Left kidney (tissue), 8 donors: ENCODE measurements around the gene SERP1. TPM values are rescaled to one million over a fixed set of nuclear protein-coding genes. Genes with fewer than 3 reads are reported as not detected.
A peak's percentile ranks its signal among the peaks of the same experiment; 100 is the strongest.

Experiments
- DNase-seq: peaks from one replicate; pipeline ENCODE4 v3.0.0-alpha.2; 2013
- long read RNA-seq, 8 donors: transcript quantifications; one replicate each; lab custom pipeline, GENCODE V29; 2026
- polyA plus RNA-seq: library from polyadenylated mRNA; unstranded; fragments of 120-200 nt; gene quantifications from one replicate; pipeline ENCODE4 v1.2.1, GENCODE V29; 2013; ENCODE audit not compliant: insufficient read length

The SERP1 gene
- 120 TPM for polyA plus RNA-seq
- long read RNA-seq, donor 1, transcript SERP1-201 (3 exons, 3,171 nt), result major isoform, 82 of 92 reads
- long read RNA-seq, donor 1, partial matches to known transcripts, result 7 of 92 reads
- long read RNA-seq, donor 1, other reads (novel, unspliced or antisense), result 0 of 92 reads
- long read RNA-seq, donor 2, transcript SERP1-208 (2 exons, 830 nt), result minor isoform, 5 of 117 reads
- long read RNA-seq, donor 2, transcript SERP1-201 (3 exons, 3,171 nt), result major isoform, 88 of 117 reads
- long read RNA-seq, donor 2, transcript SERP1-206 (2 exons, 1,596 nt), result minor isoform, 5 of 117 reads
- long read RNA-seq, donor 2, partial matches to known transcripts, result 19 of 117 reads
- long read RNA-seq, donor 2, other reads (novel, unspliced or antisense), result 0 of 117 reads
- long read RNA-seq, donor 3, transcript SERP1-206 (2 exons, 1,596 nt), result minor isoform, 6 of 49 reads
- long read RNA-seq, donor 3, transcript SERP1-201 (3 exons, 3,171 nt), result major isoform, 39 of 49 reads
- long read RNA-seq, donor 3, partial matches to known transcripts, result 0 of 49 reads
- long read RNA-seq, donor 3, other reads (novel, unspliced or antisense), result 0 of 49 reads
- long read RNA-seq, donor 4, transcript SERP1-201 (3 exons, 3,171 nt), result major isoform, 8 of 8 reads
- long read RNA-seq, donor 4, partial matches to known transcripts, result 0 of 8 reads
- long read RNA-seq, donor 4, other reads (novel, unspliced or antisense), result 0 of 8 reads
- long read RNA-seq, donor 5, transcript SERP1-201 (3 exons, 3,171 nt), result major isoform, 94 of 445 reads
- long read RNA-seq, donor 5, partial matches to known transcripts, result 348 of 445 reads
- long read RNA-seq, donor 5, other reads (novel, unspliced or antisense), result 0 of 445 reads
- long read RNA-seq, donor 6, transcript SERP1-201 (3 exons, 3,171 nt), result major isoform, 94 of 400 reads
- long read RNA-seq, donor 6, partial matches to known transcripts, result 302 of 400 reads
- long read RNA-seq, donor 6, other reads (novel, unspliced or antisense), result 0 of 400 reads
- long read RNA-seq, donor 7, transcript SERP1-201 (3 exons, 3,171 nt), result major isoform, 80 of 89 reads
- long read RNA-seq, donor 7, transcript SERP1-206 (2 exons, 1,596 nt), result minor isoform, 6 of 89 reads
- long read RNA-seq, donor 7, partial matches to known transcripts, result 0 of 89 reads
- long read RNA-seq, donor 7, other reads (novel, unspliced or antisense), result 0 of 89 reads
- long read RNA-seq, donor 8, transcript SERP1-201 (3 exons, 3,171 nt), result major isoform, 33 of 36 reads
- long read RNA-seq, donor 8, partial matches to known transcripts, result 0 of 36 reads
- long read RNA-seq, donor 8, other reads (novel, unspliced or antisense), result 0 of 36 reads

- DNase-seq, result peak; percentile 99
These were observed at the start of gene SERP1, which contains the start of gene EIF2A for GRCh38 chr3:150546226-150547044. Gene SERP1, minus strand, starts transcription at chr3:150546496. Its CDS starts 361 bp downstream, at chr3:150546135. Gene EIF2A, plus strand, starts transcription at chr3:150546787. Its CDS starts 16 bp downstream, at chr3:150546803.

GRCh38 chr3:150594150-150594549 lies 47.9 kb upstream of the SERP1 start:
- no peak for DNase-seq

GRCh38 chr3:150589759-150590158 lies 43.5 kb upstream of the SERP1 start:
- no peak for DNase-seq

GRCh38 chr3:150588027-150588830 lies 41.9 kb upstream of the SERP1 start:
- DNase-seq, result no peak

GRCh38 chr3:150583028-150583427 lies 36.7 kb upstream of the SERP1 start:
- no peak for DNase-seq

GRCh38 chr3:150582620-150583019 lies 36.3 kb upstream of the SERP1 start:
- DNase-seq, result no peak

- no peak for DNase-seq
These were observed 34.9 kb upstream of the SERP1 start for GRCh38 chr3:150581174-150581573.

- DNase-seq, result no peak
These were observed 31.6 kb upstream of the SERP1 start for GRCh38 chr3:150577855-150578254.

- no peak for DNase-seq
These were observed 21.0 kb upstream of the SERP1 start for GRCh38 chr3:150567328-150567727.

- DNase-seq, result no peak
These were observed 17.9 kb upstream of the SERP1 start for GRCh38 chr3:150564243-150564642.

- DNase-seq, result no peak
These were observed 11.4 kb upstream of the SERP1 start for GRCh38 chr3:150557725-150558124.

GRCh38 chr3:150556792-150557191 lies 10.5 kb upstream of the SERP1 start:
- no peak for DNase-seq

- no peak for DNase-seq
These were observed 9.7 kb upstream of the SERP1 start for GRCh38 chr3:150555859-150556436.

- DNase-seq, result no peak
These were observed 897 bp upstream of the SERP1 start for GRCh38 chr3:150547045-150547741.

- DNase-seq, result peak; percentile 29
These were observed 674 bp downstream of the SERP1 start for GRCh38 chr3:150545419-150546225.

- DNase-seq, result no peak
These were observed 1.6 kb downstream of the SERP1 start for GRCh38 chr3:150544726-150545125.

GRCh38 chr3:150544041-150544440 lies 2.3 kb downstream of the SERP1 start:
- no peak for DNase-seq

- DNase-seq, result no peak
These were observed 2.8 kb downstream of the SERP1 start for GRCh38 chr3:150543531-150543930.
